ENCODE data around the gene AQP11.
A peak's percentile ranks its signal among the peaks of the same experiment; 100 is the strongest.
"Not testable (repeated sequence)": the region's sequence is repeated elsewhere in the genome, so short reads cannot be mapped to it uniquely, and the experiment has no call there.

The AQP11 gene

GRCh38 chr11:77593883-77594282 lies 4.1 kb downstream of the AQP11 start:
- no peak for DNase-seq (ENCODE audit: low read depth)

DNA sequence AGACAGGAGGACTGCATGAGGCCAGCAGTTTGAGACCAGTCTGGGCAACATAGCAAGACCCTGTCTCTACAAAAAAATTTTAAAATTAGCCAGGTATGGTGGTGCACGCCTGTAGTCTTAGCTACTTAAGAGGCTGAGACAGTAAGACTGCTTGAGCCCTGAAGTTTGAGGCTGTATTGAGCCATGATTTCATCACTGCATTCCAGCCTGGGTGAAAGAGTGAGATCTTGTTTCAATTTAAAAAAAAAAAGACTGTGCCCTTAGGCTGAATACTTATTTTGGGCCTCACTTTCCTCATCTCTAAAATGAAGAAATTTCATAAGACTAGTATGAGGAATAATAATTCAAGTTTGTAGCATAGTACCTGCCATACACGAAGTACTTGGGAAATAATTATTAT lies 6.9 kb downstream of the AQP11 start:
- DNase-seq (ENCODE audit: low read depth) = no peak

GRCh38 chr11:77598195-77598594 lies 8.4 kb downstream of the AQP11 start:
- DNase-seq (ENCODE audit: low read depth) = no peak

DNA sequence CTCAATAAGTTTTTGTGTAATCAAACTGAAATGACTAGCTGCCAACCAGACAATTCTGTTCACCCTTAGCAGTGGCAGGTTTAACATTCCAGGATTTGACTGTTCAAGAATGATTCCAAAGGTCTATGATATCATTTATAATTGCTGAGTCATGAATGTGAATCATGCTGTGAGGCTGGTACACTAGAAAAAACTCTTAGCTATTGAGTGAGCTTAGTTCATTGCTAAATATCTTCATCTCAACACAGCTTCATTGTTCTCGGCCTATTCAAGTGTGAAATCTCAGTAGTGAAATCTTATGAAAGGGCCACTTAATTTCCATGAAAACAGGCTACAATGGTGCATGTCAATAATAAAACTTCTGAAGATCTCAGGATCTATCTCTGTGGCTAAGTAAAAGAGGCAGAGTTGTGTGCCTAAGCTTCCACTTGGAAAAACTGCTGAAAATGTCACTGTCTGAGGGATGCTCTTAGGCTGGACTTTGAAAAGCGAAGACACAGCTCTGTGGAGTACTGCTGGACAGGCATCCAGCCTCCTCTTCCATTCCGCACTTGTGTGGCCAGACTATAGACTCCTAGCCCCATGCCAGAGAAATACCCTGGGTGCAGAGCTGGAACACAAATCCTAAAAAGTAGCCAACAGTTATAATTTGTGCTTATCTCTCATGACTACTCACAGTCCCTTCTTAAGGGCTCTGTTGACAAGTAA lies 12.8 kb downstream of the AQP11 start:
- no peak for DNase-seq (ENCODE audit: low read depth)

GRCh38 chr11:77604281-77604680 lies 14.5 kb downstream of the AQP11 start:
- no peak for DNase-seq (ENCODE audit: low read depth)

- DNase-seq (ENCODE audit: low read depth) = no peak
These were observed 19.5 kb downstream of the AQP11 start for GRCh38 chr11:77609234-77609633.

GRCh38 chr11:77611921-77612320 lies 22.2 kb downstream of the AQP11 start:
- no peak for DNase-seq (ENCODE audit: low read depth)

- DNase-seq (ENCODE audit: low read depth) = no peak
These were observed 28.1 kb downstream of the AQP11 start for GRCh38 chr11:77617892-77618291.

GRCh38 chr11:77619576-77620198 lies 29.9 kb downstream of the AQP11 start:
- no peak for DNase-seq (ENCODE audit: low read depth)

- DNase-seq (ENCODE audit: low read depth) = no peak
These were observed 40.5 kb downstream of the AQP11 start for GRCh38 chr11:77630157-77630710.

DNA sequence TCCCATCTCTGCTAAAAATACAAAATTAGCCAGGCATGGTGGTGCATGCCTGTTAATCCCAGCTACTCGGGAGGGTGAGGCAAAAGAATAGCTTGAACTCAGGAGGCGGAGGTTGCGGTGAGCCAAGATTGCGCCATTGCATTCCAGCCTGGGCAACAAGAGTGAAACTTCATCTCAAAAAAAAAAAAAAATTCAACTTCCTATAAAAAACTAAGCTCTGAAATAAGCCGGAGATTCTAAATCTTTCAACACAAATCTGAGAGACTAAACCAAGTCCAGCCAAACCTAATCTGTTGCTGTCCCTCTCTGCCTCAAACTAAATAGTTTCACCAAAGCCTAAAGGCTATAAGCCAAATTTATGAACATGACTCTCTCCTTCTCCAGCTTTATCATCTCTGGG lies 44.2 kb downstream of the AQP11 start:
- DNase-seq (ENCODE audit: low read depth) = not testable (repeated sequence)

- no peak for DNase-seq (ENCODE audit: low read depth)
These were observed 47.1 kb downstream of the AQP11 start for GRCh38 chr11:77636731-77637344.

DNA sequence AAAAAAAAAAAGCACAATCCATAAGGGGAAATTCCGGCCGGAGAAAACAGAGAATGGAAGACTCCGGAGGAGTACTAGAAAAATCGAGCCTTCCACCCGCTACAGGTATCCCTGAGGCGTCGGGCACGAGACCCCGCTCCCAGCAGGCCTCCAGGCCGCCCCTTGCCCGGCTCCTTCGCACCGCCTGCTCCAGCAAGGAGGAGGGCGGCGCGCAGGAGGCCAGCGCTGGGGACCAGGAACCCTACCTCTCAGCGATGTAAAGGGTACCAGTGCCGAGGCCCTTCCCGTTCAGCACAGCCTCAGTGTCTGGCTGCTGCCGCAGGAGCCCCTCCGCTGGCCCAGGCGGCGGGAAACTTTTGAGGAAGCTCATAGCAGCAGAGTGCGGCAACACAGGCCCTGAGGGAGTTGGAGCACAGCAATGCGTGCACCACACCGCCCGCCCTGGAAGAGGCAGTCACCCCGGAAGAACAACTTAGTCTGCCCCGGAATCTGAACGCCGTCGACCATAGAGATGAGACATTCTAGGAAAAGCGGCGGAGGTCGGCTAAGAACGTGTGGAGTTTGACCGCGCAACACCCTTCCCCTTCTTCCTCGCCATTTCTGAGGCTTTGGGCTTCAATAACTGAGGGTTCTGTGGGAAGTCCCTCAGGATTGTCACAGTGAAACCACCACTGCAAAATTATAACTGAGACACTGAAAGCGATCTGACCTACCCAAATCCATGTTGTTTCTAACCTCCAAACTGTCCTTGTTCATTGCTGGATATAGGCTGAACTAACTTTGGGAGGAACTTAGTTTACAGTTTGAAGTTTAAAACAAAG lies 47.8 kb downstream of the AQP11 start, which contains the start of gene CLNS1A:
TSS of gene CLNS1A (minus strand) at position 450 of the 821 bp plus-strand sequence. CDS start at position 370, 80 bp downstream.
- DNase-seq (ENCODE audit: low read depth) = peak; percentile 71

DNA sequence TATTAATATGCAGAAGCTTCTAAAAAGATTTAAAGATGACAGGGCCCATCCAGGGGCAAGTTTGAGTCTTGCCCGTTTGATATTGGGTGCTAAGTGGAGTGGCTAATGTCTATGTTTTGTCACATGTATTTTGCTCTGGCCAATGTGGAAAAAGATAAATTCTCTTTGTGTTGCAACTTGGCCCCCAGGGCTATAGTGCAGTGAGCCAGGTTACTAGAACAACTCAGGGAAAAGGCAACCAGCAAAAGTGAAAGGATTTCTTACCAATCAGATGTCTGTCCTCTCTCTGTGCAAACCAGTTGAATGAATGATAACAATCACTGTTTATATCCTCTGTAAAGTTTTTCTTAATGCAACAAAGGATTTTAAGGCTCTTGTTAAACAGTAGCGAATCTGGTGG lies 52.5 kb downstream of the AQP11 start:
- no peak for DNase-seq (ENCODE audit: low read depth)

- DNase-seq (ENCODE audit: low read depth) = no peak
These were observed 55.1 kb downstream of the AQP11 start for GRCh38 chr11:77644887-77645286.

DNA sequence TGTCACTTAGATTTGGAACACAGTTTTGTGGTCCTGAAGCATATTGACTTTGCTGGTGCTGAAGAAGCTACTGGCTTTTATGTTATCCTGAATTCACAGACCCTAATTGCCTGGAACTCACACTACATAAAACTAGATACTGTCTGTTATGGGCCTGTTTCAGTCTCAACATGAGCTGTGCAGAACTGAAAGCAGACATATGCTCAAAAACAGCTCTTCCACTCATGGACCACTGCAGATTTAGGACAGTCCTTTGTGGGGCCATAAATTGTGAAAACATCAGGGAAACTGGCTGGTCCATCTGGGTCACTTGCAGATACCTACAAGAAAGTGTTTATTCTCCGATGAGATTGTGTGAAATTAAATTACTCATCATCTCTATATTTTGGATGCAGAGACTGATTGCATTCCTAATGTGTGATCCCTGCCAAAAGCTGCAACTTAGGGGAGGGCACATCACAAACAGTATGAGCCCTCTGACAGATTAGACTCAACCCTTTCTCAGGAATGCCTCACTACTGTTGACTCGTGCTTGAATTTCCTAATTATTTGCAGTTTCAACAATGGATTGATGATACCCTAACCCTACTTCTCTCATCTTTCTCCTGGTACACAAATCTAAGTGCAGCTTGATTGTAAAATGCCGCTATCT lies 58.0 kb downstream of the AQP11 start:
- no peak for DNase-seq (ENCODE audit: low read depth)

- no peak for DNase-seq (ENCODE audit: low read depth)
These were observed 60.4 kb downstream of the AQP11 start for GRCh38 chr11:77650123-77650522.

DNA sequence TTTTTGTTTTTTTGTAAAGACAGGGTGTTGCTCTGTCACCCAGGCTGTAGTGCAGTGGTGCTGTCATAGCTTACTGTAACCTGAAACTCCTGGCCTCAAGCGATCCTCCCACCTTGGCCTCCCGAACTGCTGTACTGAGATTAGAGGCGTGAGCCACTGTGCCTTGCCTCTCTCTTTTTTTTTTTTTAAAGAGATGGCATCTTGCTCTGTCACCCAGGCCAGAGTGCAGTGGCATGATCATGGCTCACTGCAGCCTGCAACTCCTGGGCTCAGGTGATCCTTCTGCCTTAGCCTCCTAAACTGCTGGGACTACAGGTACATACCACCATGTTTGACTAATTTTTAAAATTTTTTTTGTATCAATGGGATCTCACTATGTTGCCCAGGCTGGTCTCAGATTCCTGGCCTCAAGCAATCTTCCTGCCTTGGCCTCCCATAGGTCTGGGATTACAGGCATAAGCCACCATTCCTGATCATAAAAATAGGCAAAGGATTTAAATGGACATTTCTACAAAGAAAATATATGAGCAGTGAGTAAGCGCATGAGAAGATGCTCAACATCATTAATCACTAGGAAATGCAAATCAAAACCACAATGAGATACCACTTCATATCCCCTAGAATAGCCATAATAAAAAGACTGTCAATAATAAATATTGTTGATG lies 65.1 kb downstream of the AQP11 start:
- DNase-seq (ENCODE audit: low read depth) = no peak

DNA sequence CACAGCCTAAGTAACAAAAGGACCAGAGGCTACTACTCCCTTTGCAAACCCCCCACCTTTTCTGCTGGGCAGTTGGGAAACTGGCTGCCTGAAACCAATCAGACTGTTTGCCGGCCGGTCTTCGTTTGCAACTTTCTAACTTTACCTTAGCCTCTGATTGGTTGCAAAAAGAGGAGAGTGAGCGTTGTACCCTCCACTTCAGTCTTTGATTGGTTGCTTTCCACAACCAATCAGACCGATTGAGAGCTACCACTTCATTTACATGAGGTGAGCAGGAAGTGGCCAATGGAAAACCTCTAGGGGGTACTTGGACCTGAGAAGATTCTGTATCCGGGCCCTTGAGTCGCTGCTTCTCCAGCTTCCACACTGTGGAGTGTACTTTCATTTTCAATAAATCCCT lies 66.6 kb downstream of the AQP11 start:
- no peak for DNase-seq (ENCODE audit: low read depth)

- DNase-seq (ENCODE audit: low read depth) = no peak
These were observed 68.7 kb downstream of the AQP11 start for GRCh38 chr11:77658213-77659013.
